ENCODE results near the gene ZFP57. TPM values are rescaled to one million over a fixed set of nuclear protein-coding genes. Genes with fewer than 3 reads are reported as not detected.
"Not testable (repeated sequence)": the region's sequence is repeated elsewhere in the genome, so short reads cannot be mapped to it uniquely, and the experiment has no call there.

The ZFP57 gene
- total RNA-seq, 4 donors from 2014 or later: 0.23 to 6.2 (median 1.2) TPM; not detected in 1

- WGBS: 35% methylated on average over 5 of the region's 5 CpGs
- intact Hi-C loops (cut with DNase I): no loop called here
- Histone ChIP-seq H3K27ac (replicated peaks in 1 of 4) (no peak overlapping the region), H3K4me3 (no peak overlapping the region), H3K27me3 (peaks cover 0 to 35% (median 0%) of the 10 kb centered on the region in 4 donors), H3K4me1 (no peaks in the 10 kb centered on the region), H3K36me3 (no peaks in the 10 kb centered on the region), H3K9me3 (no peaks in the 10 kb centered on the region)
- DNase-seq (ENCODE audit: extremely low spot score): no peak
- TF ChIP-seq POLR2AphosphoS5 (IDR thresholded peaks at IDR 0.05): no peak
- no peak for TF ChIP-seq POLR2A (IDR thresholded peaks at IDR 0.05; ENCODE audit: low read depth)
- TF ChIP-seq, protein P1, sequence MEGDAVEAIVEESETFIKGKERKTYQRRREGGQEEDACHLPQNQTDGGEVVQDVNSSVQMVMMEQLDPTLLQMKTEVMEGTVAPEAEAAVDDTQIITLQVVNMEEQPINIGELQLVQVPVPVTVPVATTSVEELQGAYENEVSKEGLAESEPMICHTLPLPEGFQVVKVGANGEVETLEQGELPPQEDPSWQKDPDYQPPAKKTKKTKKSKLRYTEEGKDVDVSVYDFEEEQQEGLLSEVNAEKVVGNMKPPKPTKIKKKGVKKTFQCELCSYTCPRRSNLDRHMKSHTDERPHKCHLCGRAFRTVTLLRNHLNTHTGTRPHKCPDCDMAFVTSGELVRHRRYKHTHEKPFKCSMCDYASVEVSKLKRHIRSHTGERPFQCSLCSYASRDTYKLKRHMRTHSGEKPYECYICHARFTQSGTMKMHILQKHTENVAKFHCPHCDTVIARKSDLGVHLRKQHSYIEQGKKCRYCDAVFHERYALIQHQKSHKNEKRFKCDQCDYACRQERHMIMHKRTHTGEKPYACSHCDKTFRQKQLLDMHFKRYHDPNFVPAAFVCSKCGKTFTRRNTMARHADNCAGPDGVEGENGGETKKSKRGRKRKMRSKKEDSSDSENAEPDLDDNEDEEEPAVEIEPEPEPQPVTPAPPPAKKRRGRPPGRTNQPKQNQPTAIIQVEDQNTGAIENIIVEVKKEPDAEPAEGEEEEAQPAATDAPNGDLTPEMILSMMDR (IDR thresholded peaks at IDR 0.05): no peak
- TF ChIP-seq EP300 (IDR thresholded peaks at IDR 0.05): no peak
Measured at GRCh38 chr6:29667158-29667557, 13.8 kb downstream of the ZFP57 start.

DNA sequence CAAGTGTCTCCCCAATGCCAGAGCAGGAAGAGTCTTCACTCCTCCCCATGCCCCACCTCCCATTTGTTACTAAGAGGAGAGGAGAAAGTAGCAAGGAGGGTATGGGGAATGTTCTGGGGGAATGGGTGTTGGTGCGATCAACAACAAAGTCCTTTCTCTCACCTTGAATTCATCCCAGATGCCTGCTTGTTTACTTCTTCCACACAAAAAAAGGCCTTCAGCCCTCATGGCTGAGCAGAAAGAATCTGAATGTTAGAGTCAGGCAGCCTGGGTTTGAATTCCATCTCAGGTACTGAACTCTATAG, 14.2 kb downstream of the ZFP57 start:
- no peak overlapping the region for H3K27ac ChIP-seq (replicated peaks in 1 of 4)
- peaks cover 0 to 39% (median 0%) of the 10 kb centered on the region in 4 donors for H3K27me3 ChIP-seq
- 78% methylated on average over 1 of the region's 1 CpG for WGBS
- no peak overlapping the region for H3K4me3 ChIP-seq
- H3K4me1 ChIP-seq: no peaks in the 10 kb centered on the region
- TF ChIP-seq EP300 (IDR thresholded peaks at IDR 0.05) (no peak), POLR2AphosphoS5 (IDR thresholded peaks at IDR 0.05) (no peak), POLR2A (IDR thresholded peaks at IDR 0.05; ENCODE audit: low read depth) (no peak)
- TF ChIP-seq, protein P1 (IDR thresholded peaks at IDR 0.05): no peak
- H3K9me3 ChIP-seq: no peaks in the 10 kb centered on the region
- no peaks in the 10 kb centered on the region for H3K36me3 ChIP-seq
- intact Hi-C loops (cut with DNase I): no loop called here
- no peak for DNase-seq (ENCODE audit: extremely low spot score)

DNA sequence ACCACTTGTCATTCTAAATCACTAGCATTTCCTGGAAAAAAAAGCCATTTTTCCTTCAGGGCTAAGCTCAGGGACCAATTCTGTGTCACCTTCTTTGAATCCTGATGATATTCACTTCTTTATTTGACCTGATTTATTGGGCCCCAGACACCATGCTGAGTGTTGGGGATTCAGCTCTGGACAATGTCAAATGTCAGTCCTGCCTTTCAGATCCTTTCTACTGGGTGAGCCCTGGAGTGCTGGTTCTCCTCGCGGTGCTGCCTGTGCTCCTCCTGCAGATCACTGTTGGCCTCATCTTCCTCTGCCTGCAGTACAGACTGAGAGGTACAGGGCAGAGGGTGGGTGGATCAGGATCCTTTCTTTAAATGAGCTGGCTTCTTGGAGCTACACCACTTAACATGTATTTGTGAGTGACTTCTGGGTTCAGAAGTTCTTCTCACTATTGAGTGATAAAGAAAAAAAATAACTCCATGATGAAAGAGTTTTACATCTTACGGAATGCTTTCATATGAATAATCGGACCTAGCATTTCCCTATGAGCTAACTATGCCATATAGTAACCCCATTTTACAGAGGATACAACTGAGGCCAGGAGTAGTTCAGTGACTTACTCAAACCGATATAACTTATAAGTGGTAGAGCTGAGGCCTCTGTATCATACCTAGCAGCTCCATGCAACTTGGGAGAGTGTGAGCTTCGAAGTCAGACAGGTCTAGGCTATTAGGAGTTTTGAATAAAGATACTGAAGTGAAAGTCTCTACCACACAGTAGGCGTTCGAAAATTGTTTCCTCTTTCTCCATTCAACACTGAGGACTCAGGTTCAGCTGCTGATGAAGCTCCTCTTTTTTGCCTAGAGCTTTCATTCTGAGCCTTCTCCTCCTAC, 14.8 kb downstream of the ZFP57 start:
- H3K9me3 ChIP-seq: no peaks in the 10 kb centered on the region
- DNase-seq (ENCODE audit: extremely low spot score): no peak
- H3K27me3 ChIP-seq: peaks cover 0 to 36% (median 0%) of the 10 kb centered on the region in 4 donors
- H3K27ac ChIP-seq (replicated peaks in 1 of 4): no peak overlapping the region
- H3K4me3 ChIP-seq: no peak overlapping the region
- H3K36me3 ChIP-seq: no peaks in the 10 kb centered on the region
- no peak for TF ChIP-seq POLR2AphosphoS5 (IDR thresholded peaks at IDR 0.05)
- TF ChIP-seq, protein P1 (IDR thresholded peaks at IDR 0.05): no peak
- intact Hi-C loops (cut with DNase I): no loop called here
- H3K4me1 ChIP-seq: no peaks in the 10 kb centered on the region
- 78% methylated on average over 8 of the region's 8 CpGs for WGBS

DNA sequence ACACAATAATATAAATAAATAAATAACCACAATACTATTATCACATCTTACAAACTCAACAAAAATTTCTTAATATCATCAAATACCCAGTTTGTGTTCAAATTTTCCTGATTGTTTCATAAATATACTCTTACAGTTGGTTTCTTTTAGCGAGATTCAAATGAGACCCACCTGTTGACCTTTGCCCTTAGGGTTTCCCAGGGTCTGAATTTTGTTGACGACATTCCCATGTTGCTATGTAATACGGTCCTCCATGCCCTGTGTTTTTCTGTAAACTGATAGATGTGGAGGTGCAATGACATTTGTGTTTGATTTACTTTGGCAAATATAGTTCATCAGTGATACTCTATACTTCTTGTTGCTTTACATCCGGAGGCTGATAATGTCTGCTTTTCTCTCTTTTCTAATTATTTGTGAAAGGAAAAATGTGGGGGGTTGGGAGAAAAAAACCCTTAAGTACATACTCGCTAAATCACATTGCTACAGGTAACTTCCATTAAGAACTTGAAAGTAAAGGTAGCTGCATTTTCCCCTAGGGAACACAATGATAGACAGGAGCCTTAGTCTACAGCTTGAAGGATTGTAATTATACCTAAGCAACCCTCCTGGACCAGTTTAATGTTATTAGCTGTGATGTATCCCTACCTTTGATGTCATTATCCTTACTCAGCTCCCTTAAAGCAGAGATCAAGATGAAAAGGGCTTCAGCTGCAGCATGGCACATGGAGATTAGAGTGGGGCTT, 17.5 kb downstream of the ZFP57 start:
- Histone ChIP-seq H3K27me3 (peaks cover 0 to 25% (median 0%) of the 10 kb centered on the region in 4 donors), H3K4me3 (no peak overlapping the region), H3K9me3 (no peaks in the 10 kb centered on the region), H3K36me3 (no peaks in the 10 kb centered on the region), H3K4me1 (no peaks in the 10 kb centered on the region), H3K27ac (replicated peaks in 1 of 4) (no peak overlapping the region)
- intact Hi-C loops (cut with DNase I): no loop called here
- no peak for DNase-seq (ENCODE audit: extremely low spot score)
- TF ChIP-seq POLR2A (IDR thresholded peaks at IDR 0.05; ENCODE audit: low read depth) (no peak), POLR2AphosphoS5 (IDR thresholded peaks at IDR 0.05) (no peak), EP300 (IDR thresholded peaks at IDR 0.05) (no peak)
- TF ChIP-seq, protein P1 (IDR thresholded peaks at IDR 0.05): no peak
- 64% methylated on average over 5 of the region's 5 CpGs for WGBS

GRCh38 chr6:29661502-29662141, 19.3 kb downstream of the ZFP57 start:
- H3K9me3 ChIP-seq; H3K36me3 ChIP-seq; H3K4me1 ChIP-seq; H3K4me3 ChIP-seq; DNase-seq (ENCODE audit: extremely low spot score); H3K27ac ChIP-seq (replicated peaks in 1 of 4); intact Hi-C loops (cut with DNase I): not testable (repeated sequence)
- WGBS: 58% methylated on average over 14 of the region's 14 CpGs
- H3K27me3 ChIP-seq: peaks cover 0 to 25% (median 0%) of the 10 kb centered on the region in 4 donors

All from esophagus muscularis mucosa (tissue), 4 donors.